ENCODE data around the gene KDM2A.

The KDM2A gene

GRCh38 chr11:67118801-67119584, at the start of gene KDM2A:
Gene KDM2A, plus strand, starts transcription at chr11:67119263. Its CDS starts 2,054 bp downstream, at chr11:67121317.
- Histone ChIP-seq H3K4me1 (peaks cover 37% of the 10 kb centered on the region), H3K9ac (peak within 1 kb of the TSS; percentile 98), H3K4me2 (peak within 1 kb of the TSS; percentile 98), H3K9me3 (no peaks in the 10 kb centered on the region), H3K27ac (peak within 1 kb of the TSS; percentile 98), H3K36me3 (peaks cover 17% of the 10 kb centered on the region), H4K20me1 (peaks cover 48% of the 10 kb centered on the region), H3K4me3 (peak within 1 kb of the TSS; percentile 100), H3K27me3 (peaks cover 34% of the 10 kb centered on the region)
- TF ChIP-seq Cebpa-rat (IDR thresholded peaks at IDR 0.05), result no peak

GRCh38 chr11:67071420-67072284, 47.4 kb upstream of the KDM2A start:
- Histone ChIP-seq H3K36me3 (no peaks in the 10 kb centered on the region), H4K20me1 (no peaks in the 10 kb centered on the region), H3K4me2 (0 out of 2 replicates have a peak overlapping the region, but pooled peaks have one; percentile 19), H3K4me3 (no peak overlapping the region), H3K9ac (no peak overlapping the region), H3K4me1 (peaks cover 8% of the 10 kb centered on the region; the same call in 1 of the 2 replicates), H3K9me3 (no peaks in the 10 kb centered on the region), H3K27ac (no peak overlapping the region), H3K27me3 (no peaks in the 10 kb centered on the region)
- no peak for TF ChIP-seq Cebpa-rat (IDR thresholded peaks at IDR 0.05)

DNA sequence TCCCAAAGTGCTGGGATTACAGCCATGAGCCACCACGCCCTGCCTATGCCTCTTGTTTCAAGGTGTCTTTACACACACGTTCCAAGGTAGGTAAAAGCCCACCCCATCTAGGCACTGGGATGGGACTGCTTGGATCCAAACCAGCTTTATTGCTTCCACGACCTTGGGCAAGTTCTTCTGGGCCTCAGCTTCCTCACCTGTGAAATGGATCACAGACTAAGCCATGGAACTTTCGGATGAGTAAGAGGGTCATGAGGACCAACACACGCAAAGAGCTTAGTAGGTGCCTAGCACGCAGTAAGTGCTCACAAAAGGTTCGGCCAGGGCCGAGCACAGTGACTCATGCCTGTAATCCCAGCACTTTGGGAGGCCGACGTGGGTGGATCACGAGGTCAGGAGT, 46.8 kb upstream of the KDM2A start:
- H3K4me3 ChIP-seq, result no peak overlapping the region

GRCh38 chr11:67073908-67074307, 45.2 kb upstream of the KDM2A start:
- Histone ChIP-seq H3K9ac (no peak overlapping the region), H3K4me1 (peaks cover 14% of the 10 kb centered on the region), H4K20me1 (no peaks in the 10 kb centered on the region), H3K9me3 (no peaks in the 10 kb centered on the region), H3K27ac (no peak overlapping the region), H3K27me3 (no peaks in the 10 kb centered on the region), H3K4me2 (no peak overlapping the region), H3K36me3 (no peaks in the 10 kb centered on the region), H3K4me3 (no peak overlapping the region)
- no peak for TF ChIP-seq Cebpa-rat (IDR thresholded peaks at IDR 0.05)

More for the DNA sequence above, 46.8 kb upstream of the KDM2A start:
- H3K9ac ChIP-seq, result no peak overlapping the region
- no peaks in the 10 kb centered on the region for H3K9me3 ChIP-seq
- H3K36me3 ChIP-seq, result no peaks in the 10 kb centered on the region
- H3K4me1 ChIP-seq, result peaks cover 15% of the 10 kb centered on the region
- no peak overlapping the region for H3K27ac ChIP-seq
- no peaks in the 10 kb centered on the region for H4K20me1 ChIP-seq
- no peak for TF ChIP-seq Cebpa-rat (IDR thresholded peaks at IDR 0.05)
- no peaks in the 10 kb centered on the region for H3K27me3 ChIP-seq
- H3K4me2 ChIP-seq, result no peak overlapping the region

DNA sequence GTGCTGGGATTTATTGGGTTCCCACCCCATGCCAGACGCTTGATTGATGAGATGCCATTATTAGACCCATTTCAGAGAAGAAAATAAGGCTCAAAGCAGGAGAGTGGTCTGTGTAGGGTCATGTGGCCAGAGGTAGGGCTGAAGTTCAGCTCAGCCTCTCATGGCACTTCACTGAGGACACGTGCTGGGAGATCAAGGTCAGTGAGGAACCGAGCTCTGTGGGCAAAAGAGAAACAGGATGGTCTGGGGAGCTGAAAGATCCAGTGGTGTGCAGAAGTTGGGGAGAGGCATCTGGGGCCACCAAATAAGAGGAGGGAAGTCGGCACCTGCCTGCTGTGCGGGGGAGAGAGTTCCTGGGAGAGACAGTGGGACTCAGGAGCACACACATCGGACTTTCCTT, 42.9 kb upstream of the KDM2A start:
- 0 out of 2 replicates have a peak overlapping the region, but pooled peaks have one; percentile 32 for H3K4me2 ChIP-seq
- H3K36me3 ChIP-seq, result no peaks in the 10 kb centered on the region
- H3K4me1 ChIP-seq, result peaks cover 14% of the 10 kb centered on the region
- no peaks in the 10 kb centered on the region for H3K9me3 ChIP-seq
- H3K9ac ChIP-seq, result no peak overlapping the region
- H3K4me3 ChIP-seq, result no peak overlapping the region
- H3K27ac ChIP-seq, result 0 out of 2 replicates have a peak overlapping the region, but pooled peaks have one; percentile 6
- no peak for TF ChIP-seq Cebpa-rat (IDR thresholded peaks at IDR 0.05)
- no peaks in the 10 kb centered on the region for H3K27me3 ChIP-seq
- H4K20me1 ChIP-seq, result no peaks in the 10 kb centered on the region

DNA sequence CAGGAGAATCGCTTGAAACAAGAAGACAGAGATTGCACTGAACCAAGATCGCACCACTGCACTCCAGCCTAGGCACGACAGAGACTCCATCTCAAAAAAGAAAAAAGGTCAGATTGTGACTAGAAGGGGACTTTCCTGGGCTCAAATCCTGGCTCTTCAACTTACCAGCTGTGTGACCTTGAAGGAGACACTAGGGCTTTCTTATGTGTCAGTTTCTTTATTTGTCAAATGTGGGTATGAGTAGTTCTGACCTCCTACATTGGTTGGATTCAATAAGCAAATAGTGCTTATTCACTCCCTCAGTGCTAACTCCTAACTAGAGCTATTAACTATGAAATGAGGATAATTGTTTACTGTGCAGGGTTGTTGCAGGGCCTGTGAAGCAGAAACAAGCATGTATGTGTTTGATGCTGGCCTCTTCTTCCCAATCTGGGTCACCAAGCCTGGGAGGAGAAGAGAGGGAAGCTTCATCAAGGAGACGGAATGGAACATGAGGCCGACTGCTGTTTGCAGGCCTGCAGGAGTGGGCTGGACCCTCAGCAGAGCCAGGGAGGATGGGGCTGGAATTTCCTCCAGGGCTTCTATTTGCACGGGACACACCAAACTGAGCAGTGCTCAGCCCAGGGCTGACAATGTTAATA, 39.9 kb upstream of the KDM2A start:
- no peak overlapping the region for H3K9ac ChIP-seq
- no peak overlapping the region for H3K27ac ChIP-seq
- no peak overlapping the region for H3K4me2 ChIP-seq
- peaks cover 41% of the 10 kb centered on the region for H3K4me1 ChIP-seq
- no peaks in the 10 kb centered on the region for H3K36me3 ChIP-seq
- no peaks in the 10 kb centered on the region for H4K20me1 ChIP-seq
- H3K9me3 ChIP-seq, result no peaks in the 10 kb centered on the region
- no peak overlapping the region for H3K4me3 ChIP-seq
- no peaks in the 10 kb centered on the region for H3K27me3 ChIP-seq
- no peak for TF ChIP-seq Cebpa-rat (IDR thresholded peaks at IDR 0.05)

- no peak for TF ChIP-seq Cebpa-rat (IDR thresholded peaks at IDR 0.05)
- peak overlapping the region; percentile 52 for H3K4me3 ChIP-seq
- H3K9ac ChIP-seq, result peak overlapping the region; percentile 53; the same call in 1 of the 2 replicates
- no peaks in the 10 kb centered on the region for H4K20me1 ChIP-seq
- no peaks in the 10 kb centered on the region for H3K9me3 ChIP-seq
- no peaks in the 10 kb centered on the region for H3K36me3 ChIP-seq
- H3K27ac ChIP-seq, result peak overlapping the region; percentile 27; the same call in 1 of the 2 replicates
- peak overlapping the region; percentile 88 for H3K4me2 ChIP-seq
- peaks cover 31% of the 10 kb centered on the region for H3K4me1 ChIP-seq
- H3K27me3 ChIP-seq, result no peaks in the 10 kb centered on the region
Measured at GRCh38 chr11:67082071-67082791, 36.8 kb upstream of the KDM2A start.

- no peak for TF ChIP-seq Cebpa-rat (IDR thresholded peaks at IDR 0.05)
- H3K9me3 ChIP-seq, result no peaks in the 10 kb centered on the region
- no peaks in the 10 kb centered on the region for H3K27me3 ChIP-seq
- no peaks in the 10 kb centered on the region for H4K20me1 ChIP-seq
- H3K4me2 ChIP-seq, result no peak overlapping the region
- no peaks in the 10 kb centered on the region for H3K36me3 ChIP-seq
- H3K9ac ChIP-seq, result no peak overlapping the region
- H3K4me3 ChIP-seq, result no peak overlapping the region
- peaks cover 29% of the 10 kb centered on the region for H3K4me1 ChIP-seq
- no peak overlapping the region for H3K27ac ChIP-seq
Measured at GRCh38 chr11:67083786-67084366, 35.2 kb upstream of the KDM2A start.

DNA sequence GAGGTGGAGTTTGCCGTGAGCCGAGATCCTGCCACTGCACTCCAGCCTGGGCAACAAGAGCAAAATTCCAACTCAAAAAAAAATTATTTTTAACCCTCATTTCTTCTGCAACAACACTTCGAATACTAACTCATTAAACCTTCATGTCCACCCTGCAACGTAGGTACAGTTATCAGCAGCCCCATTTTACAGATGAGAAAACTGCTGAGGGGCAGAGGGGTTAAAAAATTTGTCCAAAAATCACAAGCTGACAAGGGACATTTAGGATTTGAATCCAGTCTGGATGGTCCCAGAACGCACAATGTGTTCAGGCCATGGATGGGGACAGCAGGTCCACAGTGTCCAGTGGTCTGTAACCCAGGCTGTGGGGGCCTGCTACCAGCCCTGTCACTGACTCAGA, 33.4 kb upstream of the KDM2A start:
- peaks cover 45% of the 10 kb centered on the region for H3K4me1 ChIP-seq
- no peak for TF ChIP-seq Cebpa-rat (IDR thresholded peaks at IDR 0.05)
- H4K20me1 ChIP-seq, result no peaks in the 10 kb centered on the region
- H3K9me3 ChIP-seq, result no peaks in the 10 kb centered on the region
- no peak overlapping the region for H3K4me3 ChIP-seq
- H3K4me2 ChIP-seq, result no peak overlapping the region
- no peaks in the 10 kb centered on the region for H3K36me3 ChIP-seq
- H3K9ac ChIP-seq, result no peak overlapping the region
- no peak overlapping the region for H3K27ac ChIP-seq
- H3K27me3 ChIP-seq, result no peaks in the 10 kb centered on the region
